Panc1 (cell line): ENCODE results near the gene SYTL1. TPM values are rescaled to one million over a fixed set of nuclear protein-coding genes. Genes with fewer than 3 reads are reported as not detected.

Source experiments
- ATAC-seq: fragments of 200-7000 bp; cut with Tn5 transposase; 2 replicates; pipeline ENCODE4 v1.9.1; 2020; ENCODE audit warnings: mild to moderate bottlenecking, moderate library complexity
- BruUV-seq: library from RNA; stranded (reverse); fragments of 400-500 nt; replicated peaks from 2 replicates; lab custom pipeline; 2021; lab: Mats Ljungman, UMichigan
- CTCF ChIA-PET: fragments of 300-600 bp; sonication (Branson Sonifier 250); formaldehyde crosslinking; loops from one replicate; lab custom pipeline; 2022; ENCODE audit warnings: antibody characterized with exemption; lab: Charles Lee
- POLR2A ChIA-PET: fragments of 300-600 bp; sonication (Branson Sonifier 250); formaldehyde crosslinking; loops from one replicate; lab custom pipeline; 2022; ENCODE audit warnings: antibody characterized with exemption; lab: Charles Lee
- DNase-seq: peaks from one replicate; pipeline ENCODE4 v3.0.0-alpha.2; 2010; ENCODE audit warnings: low read depth, low spot score
- H3K27ac ChIP-seq: 2 replicates; pipeline ENCODE4 v1.5.1; 2011; ENCODE audit warnings: mild to moderate bottlenecking, low read length, inconsistent platforms
- H3K27me3 ChIP-seq: fragments of 200-500 bp; sonication (Bioruptor generic); 2 replicates; pipeline ENCODE4 v1.6.0; 2014; ENCODE audit warnings: low read length, inconsistent platforms; ENCODE audit not compliant: control insufficient read depth, insufficient read depth
- H3K36me3 ChIP-seq: fragments of 200-500 bp; sonication (Bioruptor generic); 2 replicates; pipeline ENCODE4 v1.5.1; 2014; ENCODE audit warnings: inconsistent platforms, mild to moderate bottlenecking, low read length, moderate library complexity; ENCODE audit not compliant: control insufficient read depth, insufficient read depth
- H3K4me1 ChIP-seq: 2 replicates; pipeline ENCODE4 v1.5.1; 2011; ENCODE audit warnings: inconsistent platforms, mild to moderate bottlenecking, low read length, moderate library complexity; ENCODE audit not compliant: control insufficient read depth, insufficient read depth
- H3K4me3 ChIP-seq, 2 experiments: 2 replicates each; pipeline ENCODE4 v1.5.1; 2011 to 2012; ENCODE audit warnings: low read depth in 2 of 2, low read length in 2 of 2, mild to moderate bottlenecking in 2 of 2, inconsistent platforms in 1 of 2, moderate library complexity in 1 of 2
- H3K9me3 ChIP-seq: fragments of 200-500 bp; sonication (Bioruptor generic); 2 replicates; pipeline ENCODE4 v1.5.1; 2014; ENCODE audit warnings: low read depth, mild to moderate bottlenecking, inconsistent platforms, low read length, moderate library complexity; ENCODE audit not compliant: control insufficient read depth, insufficient read depth
- POLR2AphosphoS5 ChIP-seq: IDR thresholded peaks from 2 replicates; pipeline ENCODE4 v1.6.1; 2012; ENCODE audit warnings: mild to moderate bottlenecking, low read depth, low read length, moderate library complexity
- REST ChIP-seq, 2 experiments: IDR thresholded peaks; 2 replicates each; pipeline ENCODE4 v1.6.1; 2011 to 2012; ENCODE audit warnings: low read depth in 2 of 2, control low read depth in 1 of 2, low read length in 1 of 2, mild to moderate bottlenecking in 1 of 2, moderate library complexity in 1 of 2; ENCODE audit not compliant: insufficient read depth in 1 of 2
- SIN3A ChIP-seq: IDR thresholded peaks from 2 replicates; pipeline ENCODE4 v1.6.1; 2012; ENCODE audit warnings: low read depth, mild to moderate bottlenecking, low read length, moderate library complexity, borderline replicate concordance; ENCODE audit not compliant: insufficient read depth
- TCF7L2 ChIP-seq: IDR thresholded peaks from 2 replicates; pipeline ENCODE4 v1.6.1; 2011; ENCODE audit warnings: mild to moderate bottlenecking, low read depth, low read length, inconsistent platforms
- in situ Hi-C: cut with HindIII; loops from 2 replicates; pipeline ENCODE4 v1.10.0; 2016; ENCODE audit warnings: low sequenced_read_pairs, low pct_unique_long_range_greater_than_20kb
- intact Hi-C: fragments of 100-400 bp; cut with micrococcal nuclease; formaldehyde crosslinking; loops from one replicate; pipeline ENCODE4 v1.10.0; 2022; ENCODE audit not compliant: unreplicated experiment
- total RNA-seq: library from RNA; stranded (reverse); gene quantifications from one replicate; pipeline ENCODE4 v1.2.1, GENCODE V29; 2021; ENCODE audit not compliant: unreplicated experiment
- TF ChIP-seq, protein P1 (sequence below): fragments of 450-650 bp; IDR thresholded peaks from 2 replicates; pipeline ENCODE4 v1.5.1; 2017; ENCODE audit warnings: mild to moderate bottlenecking

Gene SYTL1
- total RNA-seq, 1 experiment from 2014 or later: 2.4 TPM

GRCh38 chr1:27366113-27366410 is 24.2 kb downstream of the SYTL1 start:
- POLR2A ChIA-PET: interaction anchor here (0.6 to 1.0 kb wide), 4 partner anchors 9 to 304 kb away, joined by 3 to 4 read pairs (median 3); no protein-coding TSS in a partner anchor
- Histone ChIP-seq H3K4me1 (peaks cover 15% of the 10 kb centered on the region), H3K27ac (peak overlapping the region; percentile 82), H3K9me3 (no peaks in the 10 kb centered on the region), H3K27me3 (no peaks in the 10 kb centered on the region), H3K36me3 (no peaks in the 10 kb centered on the region; the same call in 1 of the 2 replicates), H3K4me3 (peak overlapping the region; percentile 74 to 77)
- ATAC-seq (peak; percentile 87), DNase-seq (no peak)
- BruUV-seq: no TSS peak
- CTCF ChIA-PET: interaction anchor here (0.6 to 2.3 kb wide), 12 partner anchors 8 to 1197 kb away, joined by 3 to 16 read pairs (median 6); partner anchors contain the start of gene ZNF593
- intact Hi-C loops (no loop called here), in situ Hi-C loops (no loop called here)
- 0 out of 2 replicates have a peak, but pooled peaks have one; percentile 11 for TF ChIP-seq SIN3A
- TF ChIP-seq TCF7L2: no peak
- TF ChIP-seq, protein P1, sequence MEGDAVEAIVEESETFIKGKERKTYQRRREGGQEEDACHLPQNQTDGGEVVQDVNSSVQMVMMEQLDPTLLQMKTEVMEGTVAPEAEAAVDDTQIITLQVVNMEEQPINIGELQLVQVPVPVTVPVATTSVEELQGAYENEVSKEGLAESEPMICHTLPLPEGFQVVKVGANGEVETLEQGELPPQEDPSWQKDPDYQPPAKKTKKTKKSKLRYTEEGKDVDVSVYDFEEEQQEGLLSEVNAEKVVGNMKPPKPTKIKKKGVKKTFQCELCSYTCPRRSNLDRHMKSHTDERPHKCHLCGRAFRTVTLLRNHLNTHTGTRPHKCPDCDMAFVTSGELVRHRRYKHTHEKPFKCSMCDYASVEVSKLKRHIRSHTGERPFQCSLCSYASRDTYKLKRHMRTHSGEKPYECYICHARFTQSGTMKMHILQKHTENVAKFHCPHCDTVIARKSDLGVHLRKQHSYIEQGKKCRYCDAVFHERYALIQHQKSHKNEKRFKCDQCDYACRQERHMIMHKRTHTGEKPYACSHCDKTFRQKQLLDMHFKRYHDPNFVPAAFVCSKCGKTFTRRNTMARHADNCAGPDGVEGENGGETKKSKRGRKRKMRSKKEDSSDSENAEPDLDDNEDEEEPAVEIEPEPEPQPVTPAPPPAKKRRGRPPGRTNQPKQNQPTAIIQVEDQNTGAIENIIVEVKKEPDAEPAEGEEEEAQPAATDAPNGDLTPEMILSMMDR: no peak

DNA sequence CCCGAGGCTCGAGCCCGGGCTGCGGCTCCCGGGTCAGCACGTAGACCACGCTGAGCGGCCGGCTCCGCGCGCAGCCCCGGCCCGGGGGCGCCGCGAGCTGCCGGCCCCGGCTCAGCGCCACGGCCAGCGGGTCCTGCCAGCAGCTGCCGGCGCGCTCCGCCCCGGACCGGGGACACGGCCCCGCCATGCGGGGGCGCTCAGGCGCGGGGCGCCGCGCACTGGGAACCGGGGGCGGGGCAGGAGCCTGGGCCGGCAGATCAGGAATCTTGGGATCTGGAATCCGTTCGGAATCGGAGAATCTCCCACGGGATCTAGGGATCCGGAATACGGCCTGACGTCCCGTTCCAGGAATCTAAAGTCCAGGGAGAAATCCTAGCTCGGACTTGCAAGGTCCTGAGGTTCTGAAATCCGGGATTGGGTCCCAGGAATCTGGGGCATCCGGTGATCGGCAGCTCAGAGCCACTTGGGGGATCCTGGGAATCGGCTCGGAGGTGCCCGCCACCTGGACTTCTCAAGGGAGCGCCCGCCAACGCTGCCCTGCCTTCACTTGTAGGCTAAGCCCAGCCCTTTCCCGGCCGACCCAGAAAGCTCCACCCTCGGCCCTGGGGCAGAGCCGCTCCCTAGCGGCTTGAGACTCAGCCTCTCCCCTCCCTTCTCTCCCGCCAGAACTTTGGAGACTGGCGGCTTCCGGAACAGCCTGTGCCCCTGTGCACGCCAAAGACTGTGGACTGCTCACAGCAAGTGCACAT is 24.8 kb downstream of the SYTL1 start, which contains the start of gene MAP3K6:
TSS of gene MAP3K6 (minus strand) at position 551 of the 749 bp plus-strand sequence. CDS start at position 187, 364 bp downstream.
- TF ChIP-seq, protein P1: peak; percentile 93
- TF ChIP-seq POLR2AphosphoS5 (peak; percentile 68), SIN3A (no peak), TCF7L2 (no peak), REST (IDR thresholded peaks at IDR 0.05; ENCODE audit: insufficient read depth in 1 of 2, low read depth in 2 of 2, low read length in 1 of 2) (no peak)
- no TSS peak for BruUV-seq
- in situ Hi-C loops (no loop called here), intact Hi-C loops (no loop called here)
- Histone ChIP-seq H3K4me1 (peaks cover 15% of the 10 kb centered on the region), H3K9me3 (no peaks in the 10 kb centered on the region), H3K27me3 (no peaks in the 10 kb centered on the region), H3K36me3 (no peaks in the 10 kb centered on the region; the same call in 1 of the 2 replicates), H3K4me3 (peak within 1 kb of the TSS; percentile 74 to 96), H3K27ac (peak within 1 kb of the TSS; percentile 92)
- ATAC-seq (peak; percentile 82), DNase-seq (no peak)
- POLR2A ChIA-PET: interaction anchor here (0.5 to 0.6 kb wide), 2 partner anchors 102 to 304 kb away, joined by 4 read pairs; no protein-coding TSS in a partner anchor
- CTCF ChIA-PET: interaction anchor here (0.5 to 2.3 kb wide), 9 partner anchors 9 to 337 kb away, joined by 3 to 11 read pairs (median 6); no protein-coding TSS in a partner anchor
